CD4-positive, alpha-beta memory T cell (primary cell): Measurements from ENCODE around the gene CBARP. TPM values are rescaled to one million over a fixed set of nuclear protein-coding genes. Genes with fewer than 3 reads are reported as not detected.

Experiments
- CTCF ChIA-PET: fragments of 350-600 bp; sonication (Branson Sonifier 250); formaldehyde crosslinking; loops from one replicate; lab custom pipeline; 2021; ENCODE audit warnings: inconsistent platforms; ENCODE audit not compliant: partially characterized antibody; lab: Charles Lee
- POLR2A ChIA-PET: fragments of 350-600 bp; sonication (Branson Sonifier 250); formaldehyde crosslinking; loops from one replicate; lab custom pipeline; 2021; ENCODE audit not compliant: partially characterized antibody; lab: Charles Lee
- DNase-seq, 5 donors: peaks; one replicate each; pipeline versions ENCODE4 v3.0.0 to v3.0.0-alpha.2; 2020 to 2022; ENCODE audit warnings: mixed read lengths in 1 of 5
- H3K27ac ChIP-seq: one replicate; pipeline ENCODE4 v1.7.0; 2013; ENCODE audit warnings: low read depth, low read length
- H3K27me3 ChIP-seq: 2 replicates; pipeline ENCODE4 v1.7.0; 2013; ENCODE audit warnings: mild to moderate bottlenecking, low read length, moderate library complexity; ENCODE audit not compliant: insufficient read depth
- H3K36me3 ChIP-seq: 2 replicates; pipeline ENCODE4 v1.7.0; 2013; ENCODE audit warnings: mild to moderate bottlenecking, low read length, moderate library complexity; ENCODE audit not compliant: insufficient read depth
- H3K4me1 ChIP-seq: 2 replicates; pipeline ENCODE4 v1.7.0; 2013; ENCODE audit warnings: mild to moderate bottlenecking, low read length, moderate library complexity; ENCODE audit not compliant: insufficient read depth
- H3K4me3 ChIP-seq, 2 donors: one replicate each; pipeline ENCODE4 v1.7.0; 2013; ENCODE audit warnings: low read length in 2 of 2, mild to moderate bottlenecking in 1 of 2
- H3K9me3 ChIP-seq, 2 donors: one replicate each; pipeline ENCODE4 v1.7.0; 2013; ENCODE audit warnings: low read length in 2 of 2, control low read depth in 1 of 2; ENCODE audit not compliant: control insufficient read depth in 1 of 2
- H3K27ac Mint-ChIP-seq, 7 donors: one replicate each; pipeline ENCODE4 v1.8.0; 2020 to 2021; ENCODE audit warnings: mixed read lengths in 7 of 7, mild to moderate bottlenecking in 6 of 7, inconsistent platforms in 3 of 7, moderate library complexity in 3 of 7
- H3K27me3 Mint-ChIP-seq, 2 donors: one replicate each; pipeline ENCODE4 v1.8.0; 2020 to 2021; ENCODE audit warnings: mixed read lengths in 2 of 2
- H3K36me3 Mint-ChIP-seq, 2 donors: one replicate each; pipeline ENCODE4 v1.8.0; 2020 to 2021; ENCODE audit warnings: mixed read lengths in 2 of 2, inconsistent platforms in 1 of 2, mild to moderate bottlenecking in 1 of 2
- H3K4me1 Mint-ChIP-seq, 4 donors: one replicate each; pipeline ENCODE4 v1.8.0; 2020 to 2021; ENCODE audit warnings: mixed read lengths in 4 of 4, mild to moderate bottlenecking in 1 of 4
- H3K4me3 Mint-ChIP-seq, 8 donors: one replicate each; pipeline ENCODE4 v1.8.0; 2020 to 2021; ENCODE audit warnings: mixed read lengths in 8 of 8, mild to moderate bottlenecking in 7 of 8, moderate library complexity in 6 of 8, inconsistent platforms in 3 of 8
- H3K9me3 Mint-ChIP-seq, 8 donors: one replicate each; pipeline ENCODE4 v1.8.0; 2020 to 2021; ENCODE audit warnings: mixed read lengths in 8 of 8, mild to moderate bottlenecking in 5 of 8, inconsistent platforms in 3 of 8, moderate library complexity in 1 of 8
- intact Hi-C: fragments of 100-400 bp; cut with micrococcal nuclease; formaldehyde crosslinking; loops from one replicate; pipeline ENCODE4 v1.15.1; 2023
- polyA plus RNA-seq, 2 donors: library from polyadenylated mRNA; unstranded; fragments of 300-500 nt; fragmentation: Illumina TruSeq; gene quantifications; one replicate each; pipeline ENCODE4 v1.2.3, GENCODE V29; 2021
- total RNA-seq, 2 experiments: library from RNA; stranded (reverse); gene quantifications; one replicate each; pipeline ENCODE4 v1.2.3, GENCODE V29; 2021

Gene CBARP
- total and polyA plus RNA-seq, 4 experiments from 2014 or later = not detected

GRCh38 chr19:1236576-1236975 is 1.2 kb downstream of the CBARP start:
- no peak overlapping the region for H3K4me3 Mint-ChIP-seq

GRCh38 chr19:1235625-1236538 is 1.9 kb downstream of the CBARP start:
- intact Hi-C loops = no loop called here
- CTCF ChIA-PET = interaction anchor here (0.6 kb wide), 1 partner anchor 41 kb away, joined by 3 read pairs; no protein-coding TSS in a partner anchor
- POLR2A ChIA-PET = interaction anchor here (1.2 kb wide), 1 partner anchor 33 kb away, joined by 5 read pairs; the partner anchor contains the start of gene CIRBP

More at GRCh38 chr19:1236576-1236975, 1.2 kb downstream of the CBARP start:
- Histone ChIP-seq H3K27me3 (no peaks in the 10 kb centered on the region), H3K4me1 (peaks cover 23% of the 10 kb centered on the region), H3K9me3 (no peaks in the 10 kb centered on the region), H3K36me3 (no peaks in the 10 kb centered on the region), H3K27ac (no peak overlapping the region), H3K4me3 (no peak overlapping the region)
- no peak overlapping the region for H3K27ac Mint-ChIP-seq
- no peak for DNase-seq
- H3K36me3 Mint-ChIP-seq = peaks cover 0 to 2% of the 10 kb centered on the region in 2 donors
- intact Hi-C loops = no loop called here
- H3K4me1 Mint-ChIP-seq = peaks cover 9 to 28% (median 19%) of the 10 kb centered on the region in 4 donors
- ChIA-PET CTCF (no interaction called here), POLR2A (interaction anchor here (1.2 kb wide), 1 partner anchor 33 kb away, joined by 5 read pairs; the partner anchor contains the start of gene CIRBP)
- peaks cover 0 to 3% (median 0%) of the 10 kb centered on the region in 8 donors for H3K9me3 Mint-ChIP-seq
- peaks cover 6 to 10% of the 10 kb centered on the region in 2 donors for H3K27me3 Mint-ChIP-seq

GRCh38 chr19:1234955-1235380 is 2.8 kb downstream of the CBARP start:
- no peak overlapping the region for H3K27ac ChIP-seq
- DNase-seq = no peak
- Mint-ChIP-seq H3K4me1 (peaks cover 6 to 19% (median 11%) of the 10 kb centered on the region in 4 donors), H3K27me3 (peaks cover 6 to 7% of the 10 kb centered on the region in 2 donors), H3K9me3 (peaks cover 0 to 3% (median 0%) of the 10 kb centered on the region in 8 donors), H3K36me3 (no peaks in the 10 kb centered on the region), H3K4me3 (no peak overlapping the region), H3K27ac (no peak overlapping the region)
- POLR2A ChIA-PET = no interaction called here
- no peak overlapping the region for H3K4me3 ChIP-seq
- intact Hi-C loops = no loop called here
- H3K36me3 ChIP-seq = no peaks in the 10 kb centered on the region
- H3K4me1 ChIP-seq = peaks cover 12% of the 10 kb centered on the region
- H3K9me3 ChIP-seq = no peaks in the 10 kb centered on the region
- CTCF ChIA-PET = no interaction called here
- H3K27me3 ChIP-seq = no peaks in the 10 kb centered on the region

More at GRCh38 chr19:1235625-1236538, 1.9 kb downstream of the CBARP start:
- H3K9me3 ChIP-seq = no peaks in the 10 kb centered on the region
- Mint-ChIP-seq H3K36me3 (no peaks in the 10 kb centered on the region), H3K9me3 (peaks cover 0 to 3% (median 0%) of the 10 kb centered on the region in 8 donors), H3K27ac (no peak overlapping the region), H3K4me3 (no peak overlapping the region), H3K4me1 (peaks cover 6 to 21% (median 14%) of the 10 kb centered on the region in 4 donors), H3K27me3 (peaks cover 6 to 7% of the 10 kb centered on the region in 2 donors)
- no peaks in the 10 kb centered on the region for H3K27me3 ChIP-seq
- H3K27ac ChIP-seq = no peak overlapping the region
- no peak for DNase-seq
- H3K36me3 ChIP-seq = no peaks in the 10 kb centered on the region
- H3K4me3 ChIP-seq = no peak overlapping the region
- H3K4me1 ChIP-seq = peaks cover 17% of the 10 kb centered on the region

DNA sequence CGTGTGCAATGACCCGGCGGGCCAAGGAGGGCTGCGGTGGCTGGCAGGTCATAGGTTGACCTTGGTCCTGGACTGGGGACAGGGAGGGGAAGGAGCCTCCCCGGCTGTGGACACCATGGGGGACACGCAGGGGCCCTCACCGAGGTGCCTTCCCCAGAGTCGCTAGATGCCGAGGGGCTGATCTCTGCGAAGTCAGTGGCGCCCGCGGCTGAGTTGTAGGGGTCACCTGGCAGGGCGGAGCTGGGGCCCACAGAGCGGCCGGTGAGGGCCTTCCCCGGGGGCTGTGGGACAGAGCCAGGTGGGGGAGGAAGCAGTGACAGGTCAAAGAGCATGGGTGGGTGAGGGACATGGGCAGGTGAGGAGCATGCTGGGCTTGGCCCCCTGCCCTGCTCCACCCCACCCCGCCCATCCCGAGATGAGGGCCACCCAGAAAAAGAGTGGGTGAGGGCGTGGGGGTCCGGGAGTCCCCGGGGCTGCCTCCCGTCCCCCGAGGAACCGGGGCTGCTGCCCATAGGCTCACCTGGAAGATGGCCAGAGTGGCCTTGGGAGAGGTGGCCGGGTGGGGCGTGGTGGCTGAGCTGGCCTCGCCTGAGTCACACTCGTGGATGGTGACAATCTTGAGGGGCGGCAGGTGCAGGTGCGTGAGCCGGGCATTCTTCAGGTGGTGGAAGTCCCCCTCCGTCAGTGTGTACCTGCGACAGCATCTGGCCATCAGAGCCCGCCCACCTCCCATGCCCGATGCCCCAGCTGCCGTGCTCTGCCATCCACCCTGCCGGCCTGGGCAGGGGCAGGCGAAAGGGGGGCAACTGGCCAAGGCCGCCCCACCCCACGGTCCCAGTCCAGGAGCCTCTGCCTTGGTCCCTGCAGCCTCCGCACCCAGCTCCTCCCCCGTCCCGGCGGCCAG is 3.5 kb downstream of the CBARP start:
- CTCF ChIA-PET = no interaction called here
- Mint-ChIP-seq H3K27me3 (peaks cover 6 to 7% of the 10 kb centered on the region in 2 donors), H3K4me3 (no peak overlapping the region), H3K9me3 (peaks cover 0 to 3% (median 0%) of the 10 kb centered on the region in 8 donors), H3K4me1 (peaks cover 6 to 16% (median 9%) of the 10 kb centered on the region in 4 donors), H3K27ac (no peak overlapping the region), H3K36me3 (no peaks in the 10 kb centered on the region)
- H3K4me1 ChIP-seq = peaks cover 7% of the 10 kb centered on the region
- H3K27me3 ChIP-seq = no peaks in the 10 kb centered on the region
- H3K36me3 ChIP-seq = no peaks in the 10 kb centered on the region
- DNase-seq = no peak
- POLR2A ChIA-PET = no interaction called here
- H3K9me3 ChIP-seq = no peaks in the 10 kb centered on the region
- H3K4me3 ChIP-seq = no peak overlapping the region
- no peak overlapping the region for H3K27ac ChIP-seq
- intact Hi-C loops = no loop called here

DNA sequence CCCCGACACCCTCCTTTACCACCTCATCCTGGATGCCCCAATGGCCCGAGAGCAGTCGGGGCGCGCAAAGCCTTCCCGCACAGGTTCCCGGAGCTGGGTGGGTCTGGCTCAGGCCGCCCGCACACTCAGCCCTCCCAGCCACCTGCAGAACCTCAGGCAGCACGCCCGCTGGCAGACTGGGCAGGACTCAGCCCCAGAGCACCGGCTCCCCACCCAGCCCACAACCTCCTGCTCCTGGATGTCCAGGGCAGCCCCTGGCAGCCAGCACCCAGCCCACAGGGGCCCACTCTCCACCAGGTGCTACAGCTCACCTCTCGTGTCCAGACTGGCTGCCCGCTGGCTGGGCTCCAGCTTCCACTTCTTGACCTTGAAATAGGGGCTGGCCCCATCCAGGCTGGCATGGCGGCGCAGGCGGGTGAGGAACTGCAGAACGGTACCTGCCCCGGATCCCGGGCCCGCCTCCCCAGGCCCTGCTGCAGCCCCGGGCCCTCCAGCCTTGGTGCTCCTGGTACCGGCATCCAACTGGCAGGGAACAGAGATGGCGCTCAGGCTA is 4.6 kb downstream of the CBARP start:
- ChIA-PET CTCF (no interaction called here), POLR2A (interaction anchor here (0.6 to 1.2 kb wide), 2 partner anchors 108 to 129 kb away, joined by 3 read pairs; no protein-coding TSS in a partner anchor)
- H3K36me3 Mint-ChIP-seq = no peaks in the 10 kb centered on the region
- no peaks in the 10 kb centered on the region for H3K36me3 ChIP-seq
- peaks cover 2% of the 10 kb centered on the region for H3K4me1 ChIP-seq
- DNase-seq = no peak
- peaks cover 0 to 5% (median under 1%) of the 10 kb centered on the region in 4 donors for H3K4me1 Mint-ChIP-seq
- intact Hi-C loops = no loop called here
- no peaks in the 10 kb centered on the region for H3K27me3 ChIP-seq
- no peak overlapping the region for H3K27ac ChIP-seq
- peaks cover 0 to 1% (median 0%) of the 10 kb centered on the region in 8 donors for H3K9me3 Mint-ChIP-seq
- H3K27ac Mint-ChIP-seq = no peak overlapping the region
- no peaks in the 10 kb centered on the region for H3K27me3 Mint-ChIP-seq
- no peak overlapping the region for H3K4me3 Mint-ChIP-seq
- no peaks in the 10 kb centered on the region for H3K9me3 ChIP-seq
- H3K4me3 ChIP-seq = no peak overlapping the region

GRCh38 chr19:1232652-1233072 is 5.1 kb downstream of the CBARP start:
- intact Hi-C loops = no loop called here
- H3K4me3 ChIP-seq = no peak overlapping the region
- Mint-ChIP-seq H3K4me1 (peaks cover 0 to 4% (median 0%) of the 10 kb centered on the region in 4 donors), H3K27ac (peak overlapping the region in 3 of 7 donors; percentile 13 to 44 (median 23)), H3K36me3 (no peaks in the 10 kb centered on the region), H3K9me3 (peaks cover 0 to 1% (median 0%) of the 10 kb centered on the region in 8 donors), H3K4me3 (no peak overlapping the region), H3K27me3 (no peaks in the 10 kb centered on the region)
- no peaks in the 10 kb centered on the region for H3K9me3 ChIP-seq
- POLR2A ChIA-PET = interaction anchor here (0.6 to 1.2 kb wide), 3 partner anchors 19 to 129 kb away, joined by 3 read pairs; no protein-coding TSS in a partner anchor
- no peak overlapping the region for H3K27ac ChIP-seq
- no peaks in the 10 kb centered on the region for H3K36me3 ChIP-seq
- CTCF ChIA-PET = no interaction called here
- no peaks in the 10 kb centered on the region for H3K27me3 ChIP-seq
- DNase-seq = no peak
- no peaks in the 10 kb centered on the region for H3K4me1 ChIP-seq
